Omental fat pad (tissue), 4 donors: ENCODE results near the gene MAGEA2B. TPM values are rescaled to one million over a fixed set of nuclear protein-coding genes. Genes with fewer than 3 reads are reported as not detected.

Source experiments
- total RNA-seq, 4 donors: library from RNA; depleted of rRNA; stranded (reverse); fragments of >200 nt; gene quantifications; one replicate each; pipeline ENCODE4 v1.1.0, GENCODE V29; 2016

Gene MAGEA2B
- total RNA-seq, 4 donors from 2014 or later = not detected

Other genes starting within 250 kb of the MAGEA2B start
- under 1 TPM in 2 of 4 donors, not detected in 2; 0.09 to 0.12 TPM for gene GABRQ, start 76.7 kb upstream of the MAGEA2B start, total RNA-seq
- gene MAGEA3, start 15.8 kb upstream of the MAGEA2B start, total RNA-seq = not detected
- not detected for gene CSAG2, start 5.4 kb upstream of the MAGEA2B start, total RNA-seq
- gene CSAG1, start 19.1 kb downstream of the MAGEA2B start, total RNA-seq = not detected
- gene MAGEA12, start 19.1 kb downstream of the MAGEA2B start, total RNA-seq = not detected
- gene MAGEA2, start 39.2 kb downstream of the MAGEA2B start, total RNA-seq = not detected
- gene CSAG3, start 44.6 kb downstream of the MAGEA2B start, total RNA-seq = not detected
- not detected for gene MAGEA6, start 55.1 kb downstream of the MAGEA2B start, total RNA-seq
- 10 to 100 TPM; 17.3 to 28.8 (median 19.7) TPM for gene CETN2, start 116.1 kb downstream of the MAGEA2B start, total RNA-seq
- gene NSDHL, start 116.4 kb downstream of the MAGEA2B start, total RNA-seq = 10 to 100 TPM; 13.2 to 55.3 (median 25.9) TPM
- gene ZNF185, start 183.4 kb downstream of the MAGEA2B start, total RNA-seq = 10 to 100 TPM in 2 of 4 donors, 1 to 10 TPM in 2; 5.2 to 13.4 (median 9.0) TPM